IMR-90 (cell line): ENCODE results near the gene S100A5. TPM values are rescaled to one million over a fixed set of nuclear protein-coding genes. Genes with fewer than 3 reads are reported as not detected.

Source experiments
- ATAC-seq: fragments of 200-7000 bp; cut with Tn5 transposase; 2 replicates; pipeline ENCODE4 v1.9.1; 2020; ENCODE audit warnings: low read depth, mild to moderate bottlenecking, moderate library complexity
- BruUV-seq: library from RNA; stranded (reverse); fragments of 400-500 nt; replicated peaks from 2 replicates; lab custom pipeline; 2021; lab: Mats Ljungman, UMichigan
- CTCF ChIA-PET: fragments of 300-600 bp; formaldehyde crosslinking; extraction: SDS; loops from one replicate; lab custom pipeline; 2021; ENCODE audit warnings: antibody characterized with exemption; lab: Yijun Ruan, JAX
- POLR2A ChIA-PET: fragments of 300-600 bp; sonication (Branson Sonifier 250); formaldehyde crosslinking; loops from one replicate; lab custom pipeline; 2022; ENCODE audit warnings: antibody characterized with exemption; ENCODE audit not compliant: unreplicated experiment; lab: Charles Lee
- DNase-seq: peaks from one replicate; pipeline ENCODE4 v3.0.0; 2013
- H2AFZ ChIP-seq: replicated peaks from 2 replicates; pipeline ENCODE3; 2013; ENCODE audit warnings: low read length, mild to moderate bottlenecking; ENCODE audit not compliant: poor library complexity
- H2AK5ac ChIP-seq: 2 replicates; pipeline ENCODE4 v1.6.1; 2013; ENCODE audit warnings: low read depth, low read length, inconsistent platforms
- H2AK9ac ChIP-seq: replicated peaks from 2 replicates; pipeline ENCODE3; 2013; ENCODE audit warnings: mild to moderate bottlenecking, low read depth, low read length, moderate library complexity; ENCODE audit not compliant: poor library complexity
- H2BK120ac ChIP-seq: 2 replicates; pipeline ENCODE4 v1.6.1; 2013; ENCODE audit warnings: low read depth, low read length, inconsistent platforms
- H2BK15ac ChIP-seq: 3 replicates; pipeline ENCODE4 v1.6.1; 2013; ENCODE audit warnings: low read depth, low read length, inconsistent platforms
- H2BK20ac ChIP-seq: 2 replicates; pipeline ENCODE4 v1.6.1; 2013; ENCODE audit warnings: low read depth, mild to moderate bottlenecking, inconsistent platforms, low read length, moderate library complexity
- H2BK5ac ChIP-seq: 2 replicates; pipeline ENCODE4 v1.6.1; 2013; ENCODE audit warnings: mild to moderate bottlenecking, low read depth, low read length, inconsistent platforms; ENCODE audit not compliant: poor library complexity, severe bottlenecking
- H3K14ac ChIP-seq: replicated peaks from 2 replicates; pipeline ENCODE4 v1.6.1; 2013; ENCODE audit warnings: low read depth, low read length, inconsistent platforms
- H3K18ac ChIP-seq: 2 replicates; pipeline ENCODE4 v1.6.1; 2013; ENCODE audit warnings: low read depth, low read length, control low read depth
- H3K23ac ChIP-seq: 2 replicates; pipeline ENCODE4 v1.6.1; 2013; ENCODE audit warnings: low read depth, low read length, inconsistent platforms
- H3K27ac ChIP-seq: 2 replicates; pipeline ENCODE4 v1.5.1; 2013; ENCODE audit warnings: mild to moderate bottlenecking, control low read depth, low read length; ENCODE audit not compliant: insufficient read depth
- H3K27me3 ChIP-seq: 2 replicates; pipeline ENCODE4 v1.6.1; 2013; ENCODE audit warnings: low read length; ENCODE audit not compliant: control insufficient read depth, insufficient read depth
- H3K36me3 ChIP-seq: 2 replicates; pipeline ENCODE4 v1.6.1; 2013; ENCODE audit warnings: low read length, mixed read lengths; ENCODE audit not compliant: control insufficient read depth, insufficient read depth
- H3K4ac ChIP-seq: 2 replicates; pipeline ENCODE4 v1.6.1; 2013; ENCODE audit warnings: low read depth, low read length, inconsistent platforms
- H3K4me1 ChIP-seq: 2 replicates; pipeline ENCODE4 v1.6.1; 2013; ENCODE audit warnings: low read length, mixed read lengths; ENCODE audit not compliant: control insufficient read depth, insufficient read depth
- H3K4me2 ChIP-seq: 2 replicates; pipeline ENCODE4 v1.6.1; 2013; ENCODE audit warnings: low read depth, mild to moderate bottlenecking, control low read depth, low read length, moderate library complexity
- H3K4me3 ChIP-seq: 2 replicates; pipeline ENCODE4 v1.5.1; 2013; ENCODE audit warnings: low read depth, mild to moderate bottlenecking, control low read depth, low read length, moderate library complexity; ENCODE audit not compliant: insufficient read depth
- H3K56ac ChIP-seq: 2 replicates; pipeline ENCODE4 v1.6.1; 2013; ENCODE audit warnings: low read length, inconsistent platforms; ENCODE audit not compliant: insufficient read depth; ENCODE audit errors: extremely low read depth
- H3K79me1 ChIP-seq, 2 experiments: 2 replicates each; pipeline ENCODE4 v1.6.1; 2013; ENCODE audit warnings: low read length in 2 of 2, inconsistent platforms in 1 of 2, low read depth in 1 of 2
- H3K9ac ChIP-seq: 2 replicates; pipeline ENCODE4 v1.6.1; 2013; ENCODE audit warnings: low read depth, low read length, control low read depth
- H3K9me1 ChIP-seq: 2 replicates; pipeline ENCODE4 v1.6.1; 2013; ENCODE audit warnings: low read length, inconsistent platforms; ENCODE audit not compliant: insufficient read depth
- H3K9me3 ChIP-seq: 2 replicates; pipeline ENCODE4 v1.6.1; 2013; ENCODE audit warnings: low read length; ENCODE audit not compliant: control insufficient read depth, insufficient read depth
- H4K20me1 ChIP-seq: 2 replicates; pipeline ENCODE4 v1.6.1; 2013; ENCODE audit warnings: low read length, inconsistent platforms; ENCODE audit not compliant: insufficient read depth
- H4K5ac ChIP-seq: 2 replicates; pipeline ENCODE4 v1.6.1; 2013; ENCODE audit warnings: mild to moderate bottlenecking, low read depth, low read length, control low read depth
- H4K8ac ChIP-seq, 2 experiments: 2 replicates each; pipeline ENCODE4 v1.6.1; 2013; ENCODE audit warnings: low read depth in 2 of 2, low read length in 2 of 2, control low read depth in 1 of 2, inconsistent platforms in 1 of 2
- H4K91ac ChIP-seq: 2 replicates; pipeline ENCODE4 v1.6.1; 2013; ENCODE audit warnings: low read depth, low read length, inconsistent platforms; ENCODE audit not compliant: insufficient read depth
- BHLHE40 ChIP-seq: fragments of 150-350 bp; IDR thresholded peaks from 2 replicates; pipeline ENCODE4 v1.6.1; 2016; ENCODE audit warnings: mild to moderate bottlenecking, low read depth, low read length
- CHD1 ChIP-seq: IDR thresholded peaks from 2 replicates; pipeline ENCODE4 v1.6.1; 2012; ENCODE audit warnings: low read depth, low read length, improper control_type of control experiment
- CTCF ChIP-seq: conservative IDR thresholded peaks from 2 replicates; pipeline ENCODE4 v1.5.1; 2012; ENCODE audit warnings: mild to moderate bottlenecking, low read depth, low read length, improper control_type of control experiment
- ELK1 ChIP-seq: fragments of 150-350 bp; IDR thresholded peaks from 2 replicates; pipeline ENCODE4 v1.6.1; 2016; ENCODE audit warnings: low read depth, mild to moderate bottlenecking, low read length, moderate library complexity, borderline replicate concordance
- FOS ChIP-seq: fragments of 150-350 bp; IDR thresholded peaks from 2 replicates; pipeline ENCODE4 v1.6.1; 2016; ENCODE audit warnings: low read depth, low read length
- MAFK ChIP-seq: IDR thresholded peaks from 2 replicates; pipeline ENCODE4 v1.6.1; 2012; ENCODE audit warnings: low read depth, low read length, improper control_type of control experiment
- MAZ ChIP-seq: IDR thresholded peaks from 2 replicates; pipeline ENCODE4 v1.6.1; 2012; ENCODE audit warnings: low read depth, mild to moderate bottlenecking, low read length, improper control_type of control experiment, moderate library complexity, borderline replicate concordance
- NFE2L2 ChIP-seq: fragments of 150-350 bp; IDR thresholded peaks from 2 replicates; pipeline ENCODE4 v1.6.1; 2016; ENCODE audit warnings: low read depth, mild to moderate bottlenecking, low read length
- POLR2A ChIP-seq: IDR thresholded peaks from 2 replicates; pipeline ENCODE4 v1.6.1; 2012; ENCODE audit warnings: mild to moderate bottlenecking, low read depth, low read length
- SMC3 ChIP-seq: fragments of 150-350 bp; IDR thresholded peaks from 2 replicates; pipeline ENCODE4 v1.6.1; 2016; ENCODE audit warnings: low read depth, mild to moderate bottlenecking, antibody characterized with exemption, low read length, moderate library complexity
- USF2 ChIP-seq: fragments of 150-350 bp; IDR thresholded peaks from 2 replicates; pipeline ENCODE4 v1.6.1; 2017; ENCODE audit warnings: mild to moderate bottlenecking, antibody characterized with exemption, low read length, low read depth
- WGBS, 2 experiments: methylation state at CpG; one replicate each; pipeline versions ENCODE4 v1.1.5 to v1.1.7; 2013; ENCODE audit warnings: missing lambda C conversion rate in 2 of 2; ENCODE audit not compliant: insufficient read length in 1 of 2; ENCODE audit errors: extremely low coverage in 2 of 2; 5-methylcytosine and 5-hydroxymethylcytosine counted together
- dilution Hi-C: fragments of 300-500 bp; cut with HindIII; formaldehyde crosslinking; loops from one replicate; pipeline ENCODE4 v1.14.3; 2018; ENCODE audit warnings: low sequenced_read_pairs; ENCODE audit not compliant: unreplicated experiment
- in situ Hi-C: fragments of 300-500 bp; cut with MboI; formaldehyde crosslinking; loops from 3 replicates; pipeline ENCODE4 v1.14.3; 2019; ENCODE audit warnings: low sequenced_read_pairs, inconsistent platforms, mixed read lengths
- intact Hi-C: fragments of 100-400 bp; cut with micrococcal nuclease; formaldehyde crosslinking; loops from 2 replicates; pipeline ENCODE4 v1.10.0; 2022
- polyA plus RNA-seq, 3 experiments: library from polyadenylated mRNA; depleted of rRNA; stranded (reverse); fragments of >200 nt; gene quantifications; 2 replicates each; pipeline ENCODE4 v1.2.3, GENCODE V29; 2012; ENCODE audit warnings: low replicate concordance in 1 of 3
- total RNA-seq: library from RNA; depleted of rRNA; stranded (reverse); fragments of >200 nt; gene quantifications from 2 replicates; pipeline ENCODE4 v1.2.3, GENCODE V29; 2012

The S100A5 gene
- total and polyA plus RNA-seq, 2 of the 4 experiments (the other 2 are of a cell fraction): 0.27 TPM; not detected in 1

- dilution Hi-C loops (no loop called here), intact Hi-C loops (no loop called here), in situ Hi-C loops (loop anchor here (25.0 kb wide), 1 partner anchor 427 kb away; the partner anchor contains the start of genes CREB3L4, CRTC2 and SLC39A1)
- H3K27ac ChIP-seq: peak within 1 kb of the TSS; percentile 91
- peak within 1 kb of the TSS; percentile 97 for H3K9ac ChIP-seq
- H3K9me3 ChIP-seq: no peaks in the 10 kb centered on the region
- DNase-seq: no peak
- H2BK20ac ChIP-seq: peak within 1 kb of the TSS; percentile 82
- H3K4me3 ChIP-seq: peak within 1 kb of the TSS; percentile 82
- peak within 1 kb of the TSS; percentile 91 for H2BK120ac ChIP-seq
- H3K18ac ChIP-seq: peak within 1 kb of the TSS; percentile 91
- H3K56ac ChIP-seq: peak within 1 kb of the TSS; percentile 96
- H4K20me1 ChIP-seq: peaks cover 18% of the 10 kb centered on the region
- H2AFZ ChIP-seq: peak within 1 kb of the TSS; percentile 96
- 15% methylated on average over 15 of the region's 18 CpGs; no CpG with 5 or more reads in 1 of the 2 experiments for WGBS, 2 experiments
- H4K91ac ChIP-seq: peak within 1 kb of the TSS; percentile 98
- peak within 1 kb of the TSS; percentile 69 for H2BK15ac ChIP-seq
- peak; percentile 25 for ATAC-seq
- peak within 1 kb of the TSS; percentile 99 for H3K23ac ChIP-seq
- H2AK9ac ChIP-seq: peak within 1 kb of the TSS; percentile 100
- BruUV-seq: TSS peak; percentile 90
- TF ChIP-seq MAZ: no peak
- no peak for TF ChIP-seq BHLHE40
- TF ChIP-seq CHD1: peak; percentile 73
- TF ChIP-seq SMC3: no peak
- TF ChIP-seq MAFK: no peak
- TF ChIP-seq FOS: no peak
- no peak for TF ChIP-seq USF2
- TF ChIP-seq CTCF: no peak
- TF ChIP-seq ELK1: no peak
- peak; percentile 95 for TF ChIP-seq POLR2A
- no peak for TF ChIP-seq NFE2L2
- peak within 1 kb of the TSS; percentile 99 for H3K14ac ChIP-seq
- peak within 1 kb of the TSS; percentile 99 for H3K4ac ChIP-seq
- peak within 1 kb of the TSS; percentile 96 for H2BK5ac ChIP-seq
- H2AK5ac ChIP-seq: peak within 1 kb of the TSS; percentile 99
- peak within 1 kb of the TSS; percentile 89 for H4K5ac ChIP-seq
- CTCF ChIA-PET: interaction anchor here (0.8 to 2.4 kb wide), 4 partner anchors 24 to 33 kb away, joined by 4 to 13 read pairs (median 6); no protein-coding TSS in a partner anchor
- peaks cover 33% of the 10 kb centered on the region for H3K9me1 ChIP-seq
- POLR2A ChIA-PET: interaction anchor here (0.7 to 3.9 kb wide), 11 partner anchors 9 to 92 kb away, joined by 3 to 34 read pairs (median 6); partner anchors contain the start of genes S100A13, S100A16, S100A2 and S100A3
- H3K4me2 ChIP-seq: peak within 1 kb of the TSS; percentile 90
- peaks cover 34% of the 10 kb centered on the region for H3K4me1 ChIP-seq
- H3K27me3 ChIP-seq: no peaks in the 10 kb centered on the region
- H3K36me3 ChIP-seq: peaks cover 11% of the 10 kb centered on the region
- peak within 1 kb of the TSS; percentile 76 to 99 for H4K8ac ChIP-seq
- H3K79me1 ChIP-seq: peaks cover 5 to 67% of the 10 kb centered on the region in 2 experiments; a peak in 3 of 4 replicates
Measured at GRCh38 chr1:153535242-153536011, 5.3 kb downstream of the S100A5 start, which contains the start of gene S100A6. Gene S100A6, minus strand, starts transcription at chr1:153535991. Its CDS starts 652 bp downstream, at chr1:153535339.
